AG20443 (cell line): ENCODE data around the gene DLG2.
A peak's percentile ranks its signal among the peaks of the same experiment; 100 is the strongest.
"Not testable (repeated sequence)": the region's sequence is repeated elsewhere in the genome, so short reads cannot be mapped to it uniquely, and the experiment has no call there.

Experiments
- DNase-seq: peaks from one replicate; pipeline ENCODE4 v3.0.0; 2012; ENCODE audit warnings: low spot score, mixed read lengths

DLG2 gene

GRCh38 chr11:83641511-83641910 is 1985.6 kb downstream of the DLG2 start:
- peak; percentile 59 for DNase-seq

GRCh38 chr11:83639995-83640758 is 1987.0 kb downstream of the DLG2 start:
- DNase-seq = no peak

- DNase-seq = no peak
Observed at GRCh38 chr11:83635166-83635565, 1992.0 kb downstream of the DLG2 start.

- DNase-seq = no peak
Observed at GRCh38 chr11:83630211-83630610, 1996.9 kb downstream of the DLG2 start.

- DNase-seq = no peak
Observed at GRCh38 chr11:83629775-83630174, 1997.4 kb downstream of the DLG2 start.

GRCh38 chr11:83628622-83629355 is 1998.4 kb downstream of the DLG2 start:
- DNase-seq = no peak

GRCh38 chr11:83625336-83625735 is 2001.8 kb downstream of the DLG2 start:
- DNase-seq = no peak

- no peak for DNase-seq
Observed at GRCh38 chr11:83617671-83618070, 2009.5 kb downstream of the DLG2 start.

- DNase-seq = no peak
Observed at GRCh38 chr11:83613767-83614121, 2013.4 kb downstream of the DLG2 start.

- no peak for DNase-seq
Observed at GRCh38 chr11:83612891-83613766, 2014.0 kb downstream of the DLG2 start.

GRCh38 chr11:83611600-83611999 is 2015.5 kb downstream of the DLG2 start:
- DNase-seq = no peak

GRCh38 chr11:83611031-83611430 is 2016.1 kb downstream of the DLG2 start:
- peak; percentile 8 for DNase-seq

GRCh38 chr11:83609191-83609590 is 2018.0 kb downstream of the DLG2 start:
- no peak for DNase-seq

GRCh38 chr11:83608571-83608970 is 2018.6 kb downstream of the DLG2 start:
- no peak for DNase-seq

- DNase-seq = peak; percentile 23
Observed at GRCh38 chr11:83601914-83602527, 2025.1 kb downstream of the DLG2 start.

- no peak for DNase-seq
Observed at GRCh38 chr11:83601201-83601913, 2025.8 kb downstream of the DLG2 start.

- no peak for DNase-seq
Observed at GRCh38 chr11:83600661-83601060, 2026.5 kb downstream of the DLG2 start.

GRCh38 chr11:83599066-83599465 is 2028.1 kb downstream of the DLG2 start:
- DNase-seq = no peak

- DNase-seq = not testable (repeated sequence)
Observed at GRCh38 chr11:83587797-83588196, 2039.3 kb downstream of the DLG2 start.

GRCh38 chr11:83583757-83584366 is 2043.3 kb downstream of the DLG2 start:
- peak; percentile 59 for DNase-seq

GRCh38 chr11:83574519-83574918 is 2052.6 kb downstream of the DLG2 start:
- peak; percentile 44 for DNase-seq
